Coronary artery (tissue), 2 donors: ENCODE data around the gene TMEM139.

Experiments used
- DNase-seq: peaks from one replicate; pipeline ENCODE4 v3.0.0-alpha.2; 2017; ENCODE audit warnings: low spot score
- H3K27ac ChIP-seq, 2 donors: fragments of 200-600 bp; sonication (generic); one replicate each; pipeline ENCODE4 v1.5.1; 2016 to 2019
- H3K4me3 ChIP-seq: fragments of 200-600 bp; sonication (generic); 2 replicates; pipeline ENCODE4 v1.5.1; 2016; ENCODE audit warnings: mild to moderate bottlenecking, moderate library complexity
- TF ChIP-seq, protein P1 (sequence below): fragments of 200-600 bp; sonication (generic); IDR thresholded peaks from one replicate; pipeline ENCODE4 v1.5.1; 2019; ENCODE audit warnings: antibody characterized with exemption

TMEM139 gene

DNA sequence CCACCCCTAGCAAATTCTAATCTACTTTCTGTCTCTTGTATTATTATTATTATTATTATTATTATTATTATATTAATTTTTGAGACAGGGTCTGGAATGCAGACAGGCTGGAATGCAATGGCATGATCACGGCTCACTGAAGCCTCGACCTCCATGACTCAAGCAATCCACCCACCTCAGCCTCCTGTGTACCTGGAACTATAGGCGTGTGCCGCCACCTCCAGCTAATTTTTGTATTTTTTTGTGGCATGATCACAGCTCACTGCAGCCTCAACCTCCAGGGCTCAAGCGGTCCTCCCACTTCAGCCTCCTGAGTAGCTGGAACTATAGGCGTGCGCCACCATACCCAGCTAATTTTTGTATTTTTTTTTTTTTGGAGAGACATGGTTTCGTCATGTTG, 2.6 kb upstream of the TMEM139 start:
- DNase-seq = no peak
- TF ChIP-seq, protein P1, sequence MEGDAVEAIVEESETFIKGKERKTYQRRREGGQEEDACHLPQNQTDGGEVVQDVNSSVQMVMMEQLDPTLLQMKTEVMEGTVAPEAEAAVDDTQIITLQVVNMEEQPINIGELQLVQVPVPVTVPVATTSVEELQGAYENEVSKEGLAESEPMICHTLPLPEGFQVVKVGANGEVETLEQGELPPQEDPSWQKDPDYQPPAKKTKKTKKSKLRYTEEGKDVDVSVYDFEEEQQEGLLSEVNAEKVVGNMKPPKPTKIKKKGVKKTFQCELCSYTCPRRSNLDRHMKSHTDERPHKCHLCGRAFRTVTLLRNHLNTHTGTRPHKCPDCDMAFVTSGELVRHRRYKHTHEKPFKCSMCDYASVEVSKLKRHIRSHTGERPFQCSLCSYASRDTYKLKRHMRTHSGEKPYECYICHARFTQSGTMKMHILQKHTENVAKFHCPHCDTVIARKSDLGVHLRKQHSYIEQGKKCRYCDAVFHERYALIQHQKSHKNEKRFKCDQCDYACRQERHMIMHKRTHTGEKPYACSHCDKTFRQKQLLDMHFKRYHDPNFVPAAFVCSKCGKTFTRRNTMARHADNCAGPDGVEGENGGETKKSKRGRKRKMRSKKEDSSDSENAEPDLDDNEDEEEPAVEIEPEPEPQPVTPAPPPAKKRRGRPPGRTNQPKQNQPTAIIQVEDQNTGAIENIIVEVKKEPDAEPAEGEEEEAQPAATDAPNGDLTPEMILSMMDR = no peak
- H3K4me3 ChIP-seq = no peak overlapping the region
- H3K27ac ChIP-seq = no peak overlapping the region

DNA sequence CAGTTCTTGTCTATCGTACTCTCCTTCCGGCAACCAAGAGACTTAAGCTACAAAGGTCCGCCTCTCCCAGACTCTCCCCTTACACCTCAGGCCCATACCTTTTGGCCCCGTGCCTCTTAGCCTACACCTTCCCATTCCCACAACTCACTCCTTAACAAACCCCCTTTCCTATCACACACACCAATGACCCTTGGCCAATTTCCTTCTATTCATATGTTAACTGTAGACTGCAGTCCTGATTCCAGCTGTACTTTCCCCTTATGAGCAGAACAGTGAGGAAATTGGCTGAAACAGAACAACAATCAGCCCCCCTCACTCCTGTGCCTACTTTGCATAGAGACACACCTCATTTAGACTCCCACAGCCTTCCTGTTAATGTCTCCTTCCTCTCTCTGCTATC, 1.4 kb upstream of the TMEM139 start:
- TF ChIP-seq, protein P1 = no peak
- Histone ChIP-seq H3K4me3 (no peak overlapping the region), H3K27ac (no peak overlapping the region)
- DNase-seq = no peak

DNA sequence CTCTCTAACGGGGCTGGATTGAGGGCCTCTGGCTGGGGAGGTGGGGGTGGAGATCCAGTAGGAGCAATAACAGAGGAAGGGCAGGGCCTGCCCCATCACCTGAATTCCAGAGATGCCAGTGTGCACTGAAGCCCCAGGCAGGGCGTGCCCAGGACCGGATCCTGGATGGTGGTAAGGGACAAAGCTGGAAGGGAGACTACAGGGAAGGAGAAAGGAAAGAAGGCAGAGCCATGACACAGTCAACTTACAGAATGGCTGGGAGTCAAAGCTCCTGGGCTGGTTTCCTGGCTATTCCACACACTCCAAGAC, 666 bp downstream of the TMEM139 start:
- Histone ChIP-seq H3K27ac (no peak overlapping the region), H3K4me3 (no peak overlapping the region)
- DNase-seq = no peak
- TF ChIP-seq, protein P1 = no peak

DNA sequence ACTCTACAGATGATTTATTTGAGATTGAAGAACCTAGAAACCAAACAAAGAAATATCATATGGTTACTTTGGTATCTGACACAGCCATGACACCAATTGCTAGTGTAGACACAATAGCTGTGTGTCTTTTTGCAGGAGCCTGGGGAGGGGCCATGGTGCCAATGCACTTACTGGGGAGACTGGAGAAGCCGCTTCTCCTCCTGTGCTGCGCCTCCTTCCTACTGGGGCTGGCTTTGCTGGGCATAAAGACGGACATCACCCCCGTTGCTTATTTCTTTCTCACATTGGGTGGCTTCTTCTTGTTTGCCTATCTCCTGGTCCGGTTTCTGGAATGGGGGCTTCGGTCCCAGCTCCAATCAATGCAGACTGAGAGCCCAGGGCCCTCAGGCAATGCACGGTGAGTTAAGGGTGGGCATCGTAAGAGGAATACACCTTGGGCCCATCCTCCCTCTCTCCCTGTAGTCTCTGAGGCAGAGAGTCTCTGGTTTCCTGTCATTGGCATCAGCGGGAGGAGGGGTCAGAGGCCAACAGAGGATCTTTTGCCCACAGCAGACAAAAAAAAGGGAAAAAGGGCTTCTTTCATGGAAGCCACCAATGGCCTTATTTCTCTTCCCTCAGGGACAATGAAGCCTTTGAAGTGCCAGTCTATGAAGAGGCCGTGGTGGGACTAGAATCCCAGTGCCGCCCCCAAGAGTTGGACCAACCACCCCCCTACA, 1.2 kb downstream of the TMEM139 start:
- TF ChIP-seq, protein P1 = no peak
- Histone ChIP-seq H3K27ac (no peak overlapping the region), H3K4me3 (no peak overlapping the region)
- no peak for DNase-seq

DNA sequence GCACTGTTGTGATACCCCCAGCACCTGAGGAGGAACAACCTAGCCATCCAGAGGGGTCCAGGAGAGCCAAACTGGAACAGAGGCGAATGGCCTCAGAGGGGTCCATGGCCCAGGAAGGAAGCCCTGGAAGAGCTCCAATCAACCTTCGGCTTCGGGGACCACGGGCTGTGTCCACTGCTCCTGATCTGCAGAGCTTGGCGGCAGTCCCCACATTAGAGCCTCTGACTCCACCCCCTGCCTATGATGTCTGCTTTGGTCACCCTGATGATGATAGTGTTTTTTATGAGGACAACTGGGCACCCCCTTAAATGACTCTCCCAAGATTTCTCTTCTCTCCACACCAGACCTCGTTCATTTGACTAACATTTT, 1.7 kb downstream of the TMEM139 start:
- TF ChIP-seq, protein P1 = no peak
- DNase-seq = no peak
- Histone ChIP-seq H3K4me3 (no peak overlapping the region), H3K27ac (no peak overlapping the region)

DNA sequence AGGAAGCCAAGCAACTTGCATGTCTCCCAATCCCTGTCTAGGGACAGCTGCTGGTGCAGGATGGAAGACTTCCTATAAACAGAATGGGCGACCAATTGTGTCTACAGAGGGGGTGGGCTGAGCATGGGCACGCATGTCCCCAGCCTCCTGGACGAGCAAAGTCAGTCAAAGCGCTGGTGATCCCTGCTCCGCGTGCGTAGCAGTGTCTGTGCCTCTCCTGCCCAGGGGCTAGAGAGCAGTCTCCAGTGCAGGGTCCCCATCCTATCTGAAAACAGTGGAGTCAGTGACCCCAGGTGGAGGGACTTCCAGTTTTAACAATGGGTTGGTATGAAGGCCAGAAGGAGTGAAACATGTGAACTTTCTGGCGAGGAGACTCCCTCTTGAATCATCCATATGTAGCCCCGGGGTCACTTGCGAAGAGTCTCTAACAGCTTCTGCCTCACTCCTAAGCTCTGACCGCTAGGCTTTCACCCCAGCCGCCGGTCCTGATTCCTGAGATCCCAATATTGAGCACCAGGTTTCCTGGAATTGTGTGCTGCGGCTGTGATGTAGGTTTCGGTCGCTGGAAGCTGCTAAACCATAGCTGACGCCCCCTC, 2.7 kb downstream of the TMEM139 start:
- Histone ChIP-seq H3K27ac (peak overlapping the region; percentile 89 to 92), H3K4me3 (peak overlapping the region; percentile 91)
- TF ChIP-seq, protein P1 = no peak
- DNase-seq = no peak
